GM13976 (cell line): ENCODE results near the gene BIRC3.

Experiments
- DNase-seq: peaks from one replicate; pipeline ENCODE4 v3.0.0; 2012; ENCODE audit warnings: low spot score
- in situ Hi-C: fragments of 300-500 bp; cut with MboI; formaldehyde crosslinking; loops from one replicate; pipeline ENCODE4 v1.12.0; 2022; ENCODE audit warnings: low sequenced_read_pairs, mixed read lengths, inconsistent platforms; ENCODE audit not compliant: unreplicated experiment
- TF ChIP-seq, protein P1 (sequence below): IDR thresholded peaks from 2 replicates; pipeline ENCODE4 v1.5.1; 2012; ENCODE audit warnings: borderline replicate concordance, mild to moderate bottlenecking; ENCODE audit not compliant: insufficient read depth; ENCODE audit errors: extremely low read depth, missing control alignments, control extremely low read depth

BIRC3 gene

DNA sequence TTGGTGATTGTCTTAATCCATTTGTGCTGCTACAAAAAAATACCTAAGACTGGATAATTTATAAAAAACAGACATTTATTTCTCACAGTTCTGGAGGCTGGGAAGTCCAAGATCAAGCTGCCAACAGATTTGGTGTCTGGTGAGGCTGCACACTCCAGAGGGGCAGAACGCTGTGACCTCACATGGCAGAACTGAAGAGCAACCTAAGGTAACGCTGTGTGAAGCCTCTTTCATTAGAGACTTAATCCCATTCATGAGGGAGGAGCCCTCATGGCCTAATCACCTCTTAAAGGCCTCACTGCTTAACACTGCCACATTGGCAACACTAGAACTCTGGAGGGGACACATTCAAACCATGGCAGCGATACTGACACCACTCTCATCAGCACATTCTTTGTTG, 42.7 kb upstream of the BIRC3 start:
- TF ChIP-seq, protein P1, sequence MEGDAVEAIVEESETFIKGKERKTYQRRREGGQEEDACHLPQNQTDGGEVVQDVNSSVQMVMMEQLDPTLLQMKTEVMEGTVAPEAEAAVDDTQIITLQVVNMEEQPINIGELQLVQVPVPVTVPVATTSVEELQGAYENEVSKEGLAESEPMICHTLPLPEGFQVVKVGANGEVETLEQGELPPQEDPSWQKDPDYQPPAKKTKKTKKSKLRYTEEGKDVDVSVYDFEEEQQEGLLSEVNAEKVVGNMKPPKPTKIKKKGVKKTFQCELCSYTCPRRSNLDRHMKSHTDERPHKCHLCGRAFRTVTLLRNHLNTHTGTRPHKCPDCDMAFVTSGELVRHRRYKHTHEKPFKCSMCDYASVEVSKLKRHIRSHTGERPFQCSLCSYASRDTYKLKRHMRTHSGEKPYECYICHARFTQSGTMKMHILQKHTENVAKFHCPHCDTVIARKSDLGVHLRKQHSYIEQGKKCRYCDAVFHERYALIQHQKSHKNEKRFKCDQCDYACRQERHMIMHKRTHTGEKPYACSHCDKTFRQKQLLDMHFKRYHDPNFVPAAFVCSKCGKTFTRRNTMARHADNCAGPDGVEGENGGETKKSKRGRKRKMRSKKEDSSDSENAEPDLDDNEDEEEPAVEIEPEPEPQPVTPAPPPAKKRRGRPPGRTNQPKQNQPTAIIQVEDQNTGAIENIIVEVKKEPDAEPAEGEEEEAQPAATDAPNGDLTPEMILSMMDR = no peak
- in situ Hi-C loops = no loop called here
- DNase-seq = no peak

DNA sequence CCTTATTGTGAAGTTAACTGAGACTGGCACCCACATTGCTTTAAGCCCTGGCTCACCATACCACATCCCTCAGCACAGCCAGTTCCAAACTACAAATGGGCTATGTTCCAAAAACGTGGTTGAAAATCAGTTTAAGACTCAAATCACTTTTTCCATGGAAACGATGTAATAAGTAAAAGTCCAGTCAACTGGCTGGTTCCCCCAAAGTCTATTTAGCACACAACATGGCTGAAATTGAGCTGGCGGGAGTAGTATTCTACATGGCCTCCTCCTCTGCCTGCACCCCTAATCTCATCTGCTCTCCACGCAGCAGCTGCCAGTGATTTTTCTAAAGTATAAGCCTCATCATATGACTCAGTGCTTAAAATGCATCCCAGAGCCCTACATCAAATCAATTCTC, 40.9 kb upstream of the BIRC3 start:
- in situ Hi-C loops = no loop called here
- TF ChIP-seq, protein P1 = no peak
- DNase-seq = no peak

DNA sequence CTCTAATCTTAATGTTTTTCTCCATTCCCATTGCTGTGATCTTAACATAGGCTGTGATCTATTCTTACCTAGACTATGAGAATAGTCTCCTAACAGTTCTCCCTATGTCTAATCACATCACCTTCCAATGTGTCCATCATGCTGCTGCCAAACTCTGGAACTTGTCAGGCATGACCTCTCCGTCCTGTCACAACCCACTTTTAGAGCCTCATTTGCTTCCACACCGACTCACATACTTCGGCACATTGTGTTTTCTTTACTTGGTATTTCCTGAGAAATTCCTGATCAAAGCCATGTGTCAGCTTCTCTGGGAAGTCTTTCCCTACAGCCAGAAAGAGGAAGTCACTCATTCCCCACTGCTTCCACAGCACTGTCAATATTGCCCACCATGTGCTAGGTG, 40.5 kb upstream of the BIRC3 start:
- DNase-seq = no peak
- TF ChIP-seq, protein P1 = no peak
- in situ Hi-C loops = no loop called here

DNA sequence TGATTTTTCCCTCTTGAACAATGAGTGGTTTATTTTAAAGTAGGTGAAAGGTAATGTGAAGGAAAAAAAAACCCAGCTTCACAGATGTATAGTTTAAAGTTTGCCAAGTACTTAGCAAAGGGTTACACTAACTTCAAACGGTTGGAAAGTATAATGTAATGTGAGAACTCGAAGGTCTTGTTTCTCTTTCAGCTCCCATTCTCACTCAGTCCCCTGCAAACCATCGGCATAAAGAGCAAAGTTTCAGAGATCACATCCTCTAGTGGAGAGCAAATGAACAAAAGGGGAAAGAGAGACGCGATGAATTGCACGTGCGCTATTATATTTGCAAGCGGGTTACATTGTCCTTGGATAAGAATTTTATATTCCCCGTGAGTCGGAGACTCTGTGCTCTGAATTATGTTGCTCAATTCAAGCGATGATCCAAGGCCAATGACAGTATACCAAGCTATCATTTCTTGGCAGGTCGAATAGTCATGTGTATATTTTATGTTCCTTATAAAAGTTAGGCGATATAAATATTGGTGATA, 37.6 kb upstream of the BIRC3 start:
- in situ Hi-C loops = loop anchor here (10.0 kb wide), 2 partner anchors 215 to 325 kb away; no protein-coding TSS in a partner anchor
- TF ChIP-seq, protein P1 = no peak
- peak; percentile 70 for DNase-seq

DNA sequence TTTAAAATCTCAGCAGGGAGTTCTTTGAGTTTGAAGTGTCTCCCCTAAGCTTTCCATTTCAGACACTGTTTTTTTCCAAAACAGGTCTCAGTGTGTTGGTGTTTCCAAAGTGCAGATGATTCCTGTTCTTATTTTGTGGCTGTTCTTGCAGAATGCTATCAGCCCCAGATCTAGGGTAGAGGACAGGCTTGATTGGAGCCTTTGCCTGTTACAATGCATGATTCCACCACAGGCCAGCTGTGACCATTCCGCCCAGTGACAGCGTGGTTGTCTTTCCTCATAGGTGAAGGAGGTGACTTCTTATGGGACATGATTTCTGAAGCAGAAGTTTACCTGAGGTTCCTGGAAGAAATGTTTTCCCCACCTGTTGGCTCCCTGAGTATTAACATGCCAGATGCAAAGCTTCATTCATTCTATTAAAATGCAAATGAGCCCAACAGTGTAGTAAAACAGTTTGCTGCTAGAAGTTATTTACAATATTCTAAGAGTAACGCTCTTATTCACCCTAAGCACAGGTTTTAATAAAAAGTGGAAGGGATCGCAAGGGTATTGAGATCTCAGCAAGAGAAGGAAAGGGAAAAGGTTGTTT, 36.9 kb upstream of the BIRC3 start:
- DNase-seq = no peak
- TF ChIP-seq, protein P1 = no peak
- in situ Hi-C loops = loop anchor here (10.0 kb wide), 2 partner anchors 214 to 324 kb away; no protein-coding TSS in a partner anchor

DNA sequence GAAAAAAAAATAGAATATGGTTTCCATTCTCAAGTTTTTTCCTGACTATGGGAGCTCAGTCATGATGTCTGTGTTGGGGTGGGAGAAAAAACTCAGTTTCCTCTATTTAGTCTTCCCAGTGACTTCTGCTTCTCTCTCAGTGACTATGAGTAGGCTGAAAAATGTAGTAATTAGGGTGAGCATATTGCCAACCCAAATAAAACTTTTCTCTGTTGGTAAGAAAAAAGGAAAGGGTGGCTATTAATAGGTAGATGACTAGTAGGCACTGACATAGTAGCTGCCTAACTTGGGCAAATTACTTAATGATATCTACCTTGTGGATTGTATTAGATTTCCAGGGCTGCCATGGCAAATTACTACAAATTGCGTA, 34.2 kb upstream of the BIRC3 start:
- DNase-seq = no peak
- in situ Hi-C loops = loop anchor here (10.0 kb wide), 2 partner anchors 212 to 322 kb away; no protein-coding TSS in a partner anchor
- TF ChIP-seq, protein P1 = no peak
